BLaER1 treated with 17β-estradiol and CSF1 and Interleukin-3, amounts not matched to agents 10 nM and 100 nM (cell line): ENCODE data around the gene NEDD4L.

Experiments used
- H3K27ac ChIP-seq, 11 experiments: shearing (Covaris generic); formaldehyde crosslinking; 2 replicates each; pipeline ENCODE4 v1.8.1; 2022
- H3K27me3 ChIP-seq, 11 experiments: shearing (Covaris generic); formaldehyde crosslinking; 2 replicates each; pipeline ENCODE4 v1.8.1; 2022
- H3K36me3 ChIP-seq, 11 experiments: shearing (Covaris generic); formaldehyde crosslinking; 2 replicates each; pipeline ENCODE4 v1.8.1; 2022
- H3K4me1 ChIP-seq, 10 experiments: shearing (Covaris generic); formaldehyde crosslinking; 2 replicates each; pipeline ENCODE4 v1.8.1; 2022
- H3K4me2 ChIP-seq, 11 experiments: shearing (Covaris generic); formaldehyde crosslinking; 2 replicates each; pipeline ENCODE4 v1.8.1; 2022
- H3K4me3 ChIP-seq, 10 experiments: shearing (Covaris generic); formaldehyde crosslinking; 2 replicates each; pipeline ENCODE4 v1.8.1; 2022
- H3K9ac ChIP-seq, 11 experiments: shearing (Covaris generic); formaldehyde crosslinking; 2 replicates each; pipeline ENCODE4 v1.8.1; 2022
- H3K9me3 ChIP-seq, 11 experiments: shearing (Covaris generic); formaldehyde crosslinking; replicated peaks in 1 of 11; 2 replicates each; pipeline ENCODE4 v1.8.1; 2022
- H4K20me1 ChIP-seq, 11 experiments: shearing (Covaris generic); formaldehyde crosslinking; 2 replicates each; pipeline ENCODE4 v1.8.1; 2022
- Cebpa-rat ChIP-seq, 11 experiments: shearing (Covaris generic); IDR thresholded peaks; 2 replicates each; pipeline ENCODE4 v1.8.1; 2022

Gene NEDD4L

DNA sequence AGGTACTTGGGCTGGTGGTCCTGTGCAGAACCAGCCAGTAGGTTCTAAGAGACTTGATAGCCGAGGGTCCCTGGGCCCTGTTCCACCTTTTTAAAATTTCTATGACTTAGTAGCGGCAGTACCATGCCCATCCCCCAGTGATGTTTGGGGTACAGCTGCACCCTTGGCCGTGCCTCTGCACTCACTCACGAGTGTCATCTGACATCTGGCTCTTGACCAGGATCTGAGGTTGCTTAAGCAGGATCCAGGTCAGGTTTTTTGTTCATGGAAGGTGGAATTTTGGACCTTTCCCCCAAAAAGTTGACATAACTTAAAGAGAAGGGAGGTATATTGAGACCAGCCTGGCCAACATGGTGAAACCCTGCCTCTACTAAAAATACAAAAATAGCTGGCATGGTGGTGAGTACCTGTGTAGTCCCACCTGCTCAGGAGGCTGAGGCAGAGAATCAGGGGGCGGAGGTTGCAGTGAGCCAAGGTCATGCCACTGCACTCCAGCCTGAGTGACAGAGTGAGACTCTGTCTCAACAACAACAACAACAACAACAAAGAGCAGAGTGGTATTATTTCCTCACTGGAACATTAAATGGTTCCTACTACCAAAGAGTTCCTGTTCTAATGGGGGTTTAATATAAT lies 163.6 kb downstream of the NEDD4L start:
- no peak for TF ChIP-seq Cebpa-rat (IDR thresholded peaks at IDR 0.05)
- H3K9me3 ChIP-seq = no peaks in the 10 kb centered on the region
- H3K9ac ChIP-seq = no peak overlapping the region
- peaks cover 15 to 41% (median 22%) of the 10 kb centered on the region in 10 experiments for H3K4me1 ChIP-seq
- 0 out of 22 replicates have a peak, but pooled peaks cover 0 to 5% (median 0%) of the 10 kb centered on the region in 11 experiments for H4K20me1 ChIP-seq
- no peaks in the 10 kb centered on the region for H3K36me3 ChIP-seq
- peaks cover 0 to 10% (median 0%) of the 10 kb centered on the region in 11 experiments; a peak in 3 of 22 replicates for H3K27me3 ChIP-seq
- peak overlapping the region in 2 of 11 experiments; percentile 36 to 40; a peak in 2 of 22 replicates for H3K27ac ChIP-seq
- peak overlapping the region; percentile 49 to 74 (median 65); a peak in 19 of 22 replicates for H3K4me2 ChIP-seq
- no peak overlapping the region for H3K4me3 ChIP-seq

DNA sequence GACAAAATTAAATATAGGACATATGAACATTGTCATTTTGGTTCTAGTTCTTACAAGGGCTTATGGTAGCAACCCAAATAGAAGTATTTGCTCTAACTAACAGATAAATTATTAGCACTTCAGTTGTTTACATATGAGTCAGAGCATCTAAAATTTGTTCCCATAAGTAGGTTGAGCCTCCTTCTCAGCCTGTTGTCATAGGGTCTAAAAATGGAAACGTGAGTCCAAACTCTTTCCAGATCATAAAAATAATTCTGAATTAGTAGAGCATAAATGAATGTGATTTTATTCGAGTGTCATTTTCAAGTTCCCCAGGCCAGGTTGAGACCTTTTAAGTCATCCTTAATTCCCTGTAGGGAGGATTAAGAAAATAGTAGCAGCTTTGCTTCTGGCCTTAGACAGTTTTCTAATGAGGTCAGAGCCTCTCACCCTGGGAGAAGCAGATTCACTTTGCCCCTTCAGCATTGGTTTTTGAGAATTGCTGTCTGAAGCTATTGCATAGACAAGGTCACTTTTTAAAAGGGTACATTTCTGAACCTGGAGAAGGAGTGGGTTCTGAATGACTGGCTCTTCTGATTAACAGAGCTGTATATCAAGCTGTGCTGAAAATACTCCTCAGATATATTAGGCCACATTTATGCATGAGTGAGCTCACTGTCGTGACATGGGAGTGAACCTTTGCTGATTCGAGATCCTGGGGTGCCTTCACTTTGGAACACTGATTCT lies 164.3 kb downstream of the NEDD4L start:
- H3K36me3 ChIP-seq = no peaks in the 10 kb centered on the region
- peak overlapping the region; percentile 49 to 74 (median 65) for H3K4me2 ChIP-seq
- no peak overlapping the region for H3K4me3 ChIP-seq
- H3K9me3 ChIP-seq = no peaks in the 10 kb centered on the region
- peaks cover 0 to 10% (median 0%) of the 10 kb centered on the region in 11 experiments; a peak in 3 of 22 replicates for H3K27me3 ChIP-seq
- peak overlapping the region in 7 of 11 experiments; percentile 24 to 47 (median 40); a peak in 10 of 22 replicates for H3K27ac ChIP-seq
- H3K4me1 ChIP-seq = peaks cover 17 to 47% (median 28%) of the 10 kb centered on the region in 10 experiments
- no peak for TF ChIP-seq Cebpa-rat (IDR thresholded peaks at IDR 0.05)
- peaks cover 0 to 5% (median 0%) of the 10 kb centered on the region in 11 experiments; a peak in 1 of 22 replicates for H4K20me1 ChIP-seq
- H3K9ac ChIP-seq = 0 out of 22 replicates have a peak overlapping the region, but pooled peaks of 5 of the 11 experiments have one; percentile 2 to 31 (median 3)

DNA sequence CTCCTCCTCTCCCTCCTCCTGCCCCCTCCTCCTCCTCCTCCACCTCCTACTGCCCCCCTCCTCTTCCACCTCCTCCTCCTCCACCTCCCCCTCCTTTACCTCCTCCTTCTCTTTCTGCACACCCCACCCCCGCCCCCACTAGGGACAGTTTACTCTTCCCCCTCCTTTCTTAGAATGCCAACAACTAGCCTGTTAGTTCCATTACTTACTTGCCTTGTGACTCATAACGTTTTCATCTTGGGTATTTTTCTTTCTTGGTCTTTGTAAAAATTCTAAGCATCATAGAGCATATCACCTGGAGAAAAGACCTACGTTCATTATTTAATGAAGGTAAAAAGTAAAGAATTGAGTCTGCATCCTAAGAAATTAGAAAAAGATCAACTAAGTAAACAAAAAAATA lies 165.3 kb downstream of the NEDD4L start:
- Histone ChIP-seq H4K20me1 (peaks cover 0 to 9% (median 0%) of the 10 kb centered on the region in 11 experiments; a peak in 6 of 22 replicates), H3K9ac (no peak overlapping the region), H3K36me3 (no peaks in the 10 kb centered on the region), H3K9me3 (no peaks in the 10 kb centered on the region), H3K4me3 (no peak overlapping the region), H3K27me3 (peaks cover 0 to 10% (median 0%) of the 10 kb centered on the region in 11 experiments; a peak in 3 of 22 replicates), H3K27ac (no peak overlapping the region), H3K4me2 (no peak overlapping the region), H3K4me1 (peaks cover 27 to 57% (median 37%) of the 10 kb centered on the region in 10 experiments)
- TF ChIP-seq Cebpa-rat (IDR thresholded peaks at IDR 0.05) = no peak

- no peaks in the 10 kb centered on the region for H3K36me3 ChIP-seq
- peaks cover 28 to 63% (median 50%) of the 10 kb centered on the region in 10 experiments for H3K4me1 ChIP-seq
- H3K27ac ChIP-seq = no peak overlapping the region
- H4K20me1 ChIP-seq = peaks cover 0 to 13% (median 0%) of the 10 kb centered on the region in 11 experiments; a peak in 7 of 22 replicates
- no peaks in the 10 kb centered on the region for H3K9me3 ChIP-seq
- H3K4me2 ChIP-seq = peak overlapping the region in 1 of 11 experiments; percentile 91; a peak in 1 of 22 replicates
- TF ChIP-seq Cebpa-rat (IDR thresholded peaks at IDR 0.05) = no peak
- H3K4me3 ChIP-seq = no peak overlapping the region
- H3K9ac ChIP-seq = no peak overlapping the region
- H3K27me3 ChIP-seq = peaks cover 0 to 17% (median 0%) of the 10 kb centered on the region in 11 experiments; a peak in 3 of 22 replicates
Measured at GRCh38 chr18:58211510-58211909, 167.5 kb downstream of the NEDD4L start.

DNA sequence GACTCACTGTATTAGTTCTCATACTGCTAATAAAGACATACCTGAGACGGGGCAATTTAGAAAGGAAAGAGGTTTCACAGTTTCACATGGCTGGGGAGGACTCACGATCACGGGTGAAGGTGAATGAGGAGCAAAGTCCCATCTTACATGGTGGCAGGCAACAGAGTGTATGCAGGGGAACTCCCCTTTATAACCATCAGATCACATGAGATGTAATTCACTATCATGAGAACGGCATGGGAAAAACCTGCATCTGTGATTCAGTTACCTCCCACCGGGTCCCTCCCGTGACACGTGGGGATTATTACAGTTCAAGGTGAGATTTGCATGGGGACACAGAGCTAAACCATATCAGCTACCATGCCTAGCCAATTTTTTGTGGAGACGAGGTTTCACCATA lies 168.2 kb downstream of the NEDD4L start:
- Histone ChIP-seq H3K9ac (no peak overlapping the region), H3K36me3 (no peaks in the 10 kb centered on the region), H3K27me3 (peaks cover 0 to 25% (median 0%) of the 10 kb centered on the region in 11 experiments; a peak in 3 of 22 replicates), H3K4me3 (no peak overlapping the region), H4K20me1 (peaks cover 0 to 21% (median 0%) of the 10 kb centered on the region in 11 experiments; a peak in 7 of 22 replicates), H3K27ac (no peak overlapping the region), H3K9me3 (no peaks in the 10 kb centered on the region), H3K4me2 (peak overlapping the region in 3 of 11 experiments; percentile 20 to 97 (median 91); a peak in 3 of 22 replicates), H3K4me1 (peaks cover 28 to 68% (median 54%) of the 10 kb centered on the region in 10 experiments)
- TF ChIP-seq Cebpa-rat (IDR thresholded peaks at IDR 0.05) = no peak

DNA sequence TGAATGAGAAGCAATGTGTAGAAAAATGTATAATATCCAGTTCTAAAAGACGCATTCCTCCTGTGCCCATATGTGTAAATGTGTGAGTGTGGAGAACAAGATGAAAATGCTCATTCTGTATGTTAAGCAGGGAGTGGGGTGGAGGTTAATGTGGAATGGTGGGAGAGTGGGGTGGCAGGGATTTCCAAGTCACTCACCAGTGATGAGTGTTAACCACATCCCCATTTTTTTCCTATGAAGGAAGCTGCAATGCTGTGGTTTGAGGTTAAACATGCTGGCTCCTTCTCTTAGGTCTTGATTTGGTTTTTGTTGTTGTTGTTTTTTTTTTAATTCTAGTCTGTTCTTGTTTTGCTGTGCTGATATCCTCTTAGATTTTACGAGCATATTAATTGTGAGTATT lies 169.4 kb downstream of the NEDD4L start:
- Histone ChIP-seq H3K36me3 (no peaks in the 10 kb centered on the region), H3K27me3 (peaks cover 0 to 26% (median 0%) of the 10 kb centered on the region in 11 experiments; a peak in 3 of 22 replicates), H3K9me3 (no peaks in the 10 kb centered on the region), H3K9ac (peak overlapping the region in 5 of 11 experiments; percentile 18 to 64 (median 54); a peak in 7 of 22 replicates), H3K27ac (peak overlapping the region in 8 of 11 experiments; percentile 50 to 75 (median 68); a peak in 16 of 22 replicates), H3K4me3 (peak overlapping the region in 7 of 10 experiments; percentile 0 to 41 (median 33); a peak in 6 of 20 replicates), H3K4me2 (peak overlapping the region; percentile 70 to 97 (median 94)), H4K20me1 (peaks cover 0 to 23% (median 0%) of the 10 kb centered on the region in 11 experiments; a peak in 7 of 22 replicates), H3K4me1 (peaks cover 19 to 68% (median 46%) of the 10 kb centered on the region in 10 experiments)
- 0 out of 22 replicates have a peak, but pooled peaks of 2 of the 11 experiments have one; percentile 20 to 38 for TF ChIP-seq Cebpa-rat (IDR thresholded peaks at IDR 0.05)

DNA sequence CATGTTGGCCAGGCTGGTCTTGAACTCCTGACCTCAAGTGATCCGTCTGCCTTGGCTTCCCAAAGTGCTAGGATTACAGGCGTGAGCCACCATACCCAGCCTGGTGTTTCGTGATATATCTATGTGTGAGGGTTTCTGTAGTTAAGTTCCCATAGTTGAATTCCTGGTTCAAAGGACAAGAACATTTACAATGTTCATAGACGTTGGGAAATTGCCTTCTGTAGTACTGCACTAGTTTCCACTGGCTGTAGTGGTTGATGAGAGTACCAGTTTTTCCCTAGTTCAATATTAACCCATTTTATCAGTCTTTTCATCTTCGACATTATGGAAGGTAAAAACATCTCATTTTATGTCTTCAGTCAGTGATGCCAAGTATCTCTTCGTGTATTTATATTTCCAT lies 171.0 kb downstream of the NEDD4L start:
- H3K4me1 ChIP-seq = peaks cover 13 to 76% (median 43%) of the 10 kb centered on the region in 10 experiments
- H3K27ac ChIP-seq = no peak overlapping the region
- no peaks in the 10 kb centered on the region for H3K36me3 ChIP-seq
- no peak overlapping the region for H3K4me3 ChIP-seq
- H3K4me2 ChIP-seq = peak overlapping the region in 8 of 11 experiments; percentile 15 to 97 (median 94); a peak in 8 of 22 replicates
- TF ChIP-seq Cebpa-rat (IDR thresholded peaks at IDR 0.05) = no peak
- peaks cover 0 to 26% (median 0%) of the 10 kb centered on the region in 11 experiments; a peak in 3 of 22 replicates for H3K27me3 ChIP-seq
- peaks cover 0 to 23% (median 0%) of the 10 kb centered on the region in 11 experiments; a peak in 7 of 22 replicates for H4K20me1 ChIP-seq
- H3K9me3 ChIP-seq = no peaks in the 10 kb centered on the region
- H3K9ac ChIP-seq = no peak overlapping the region

GRCh38 chr18:58216071-58216481 lies 172.1 kb downstream of the NEDD4L start:
- H3K4me3 ChIP-seq = no peak overlapping the region
- H4K20me1 ChIP-seq = peaks cover 0 to 23% (median 0%) of the 10 kb centered on the region in 11 experiments; a peak in 7 of 22 replicates
- TF ChIP-seq Cebpa-rat (IDR thresholded peaks at IDR 0.05) = no peak
- H3K27me3 ChIP-seq = peaks cover 0 to 26% (median 0%) of the 10 kb centered on the region in 11 experiments; a peak in 3 of 22 replicates
- H3K4me1 ChIP-seq = peaks cover 13 to 87% (median 49%) of the 10 kb centered on the region in 10 experiments
- no peak overlapping the region for H3K9ac ChIP-seq
- H3K4me2 ChIP-seq = peak overlapping the region in 7 of 11 experiments; percentile 13 to 60 (median 49); a peak in 13 of 22 replicates
- H3K36me3 ChIP-seq = no peaks in the 10 kb centered on the region
- no peaks in the 10 kb centered on the region for H3K9me3 ChIP-seq
- H3K27ac ChIP-seq = peak overlapping the region in 2 of 11 experiments; percentile 35 to 59; a peak in 3 of 22 replicates
